GM12874 (cell line): ENCODE measurements around the gene RIMBP2.

ENCODE experiments used
- CTCF ChIP-seq: IDR thresholded peaks from 2 replicates; pipeline ENCODE4 v1.5.1; 2011; ENCODE audit warnings: low read depth, mild to moderate bottlenecking, control low read depth, low read length, moderate library complexity; ENCODE audit not compliant: insufficient read depth

RIMBP2 gene

GRCh38 chr12:130412384-130412783, 303.7 kb downstream of the RIMBP2 start:
- no peak for TF ChIP-seq CTCF

- TF ChIP-seq CTCF: no peak
Measured at GRCh38 chr12:130405332-130405731, 310.8 kb downstream of the RIMBP2 start.

GRCh38 chr12:130401703-130402102, 314.4 kb downstream of the RIMBP2 start:
- no peak for TF ChIP-seq CTCF

GRCh38 chr12:130398100-130398848, 317.8 kb downstream of the RIMBP2 start:
- no peak for TF ChIP-seq CTCF

GRCh38 chr12:130396667-130397066, 319.4 kb downstream of the RIMBP2 start:
- no peak for TF ChIP-seq CTCF

GRCh38 chr12:130394906-130395305, 321.2 kb downstream of the RIMBP2 start:
- TF ChIP-seq CTCF: no peak

- no peak for TF ChIP-seq CTCF
Measured at GRCh38 chr12:130391186-130391585, 324.9 kb downstream of the RIMBP2 start.

GRCh38 chr12:130385193-130385592, 330.9 kb downstream of the RIMBP2 start:
- TF ChIP-seq CTCF: no peak
